Uterus (tissue), 4 donors: ENCODE results near the gene CCR5. TPM values are rescaled to one million over a fixed set of nuclear protein-coding genes. Genes with fewer than 3 reads are reported as not detected.

Experiments
- DNase-seq, 2 donors: peaks; one replicate each; pipeline ENCODE4 v3.0.0-alpha.2; 2019 to 2020
- H3K27ac ChIP-seq, 2 donors: fragments of 200-600 bp; sonication (generic); 1 replicate in 1 of 2; 2 replicates in 1 of 2; pipeline ENCODE4 v1.5.1; 2016 to 2018
- H3K27me3 ChIP-seq, 2 donors: fragments of 200-600 bp; sonication (generic); one replicate each; pipeline ENCODE4 v1.5.1; 2018 to 2019; ENCODE audit warnings: control low read depth in 1 of 2
- H3K36me3 ChIP-seq, 2 donors: fragments of 200-600 bp; sonication (generic); one replicate each; pipeline ENCODE4 v1.5.1; 2019; ENCODE audit warnings: control low read depth in 1 of 2
- H3K4me1 ChIP-seq, 2 donors: fragments of 200-600 bp; sonication (generic); one replicate each; pipeline ENCODE4 v1.5.1; 2018 to 2019; ENCODE audit warnings: control low read depth in 1 of 2
- H3K4me3 ChIP-seq, 2 donors: fragments of 200-600 bp; sonication (generic); 1 replicate in 1 of 2; 2 replicates in 1 of 2; pipeline ENCODE4 v1.5.1; 2018 to 2019; ENCODE audit warnings: mild to moderate bottlenecking in 1 of 2
- H3K9me3 ChIP-seq, 2 donors: fragments of 200-600 bp; sonication (generic); one replicate each; pipeline ENCODE4 v1.5.1; 2019; ENCODE audit warnings: control low read depth in 1 of 2
- POLR2A ChIP-seq, 2 donors: fragments of 450-650 bp; IDR thresholded peaks; one replicate each; pipeline ENCODE4 v1.6.1; 2016; ENCODE audit warnings: antibody characterized with exemption in 2 of 2, mild to moderate bottlenecking in 1 of 2, moderate library complexity in 1 of 2
- intact Hi-C: fragments of 100-400 bp; cut with DNase I; formaldehyde crosslinking; loops from one replicate; pipeline ENCODE4 v1.15.1; 2023; ENCODE audit warnings: low total_unique reads
- total RNA-seq, 4 donors: library from RNA; depleted of rRNA in 3 of 4; stranded (reverse); fragments of >200 nt in 3 of 4; gene quantifications; one replicate each; pipeline versions ENCODE4 v1.1.0 to v1.2.4, GENCODE V29; 2014 to 2023
- TF ChIP-seq, protein P1 (sequence below), 4 experiments: fragments of 200-600 bp in 2 of 4; fragments of 450-650 bp in 2 of 4; sonication (generic) in 2 of 4; IDR thresholded peaks; one replicate each; pipeline ENCODE4 v1.5.1; 2016 to 2019; ENCODE audit warnings: antibody characterized with exemption in 4 of 4, mild to moderate bottlenecking in 2 of 4, moderate library complexity in 1 of 4
- donor health status: DM: yes; HTN: yes; CAD: no.

CCR5 gene
- total RNA-seq, 4 donors from 2014 or later, result 0.41 to 1.2 TPM; not detected in 2

DNA sequence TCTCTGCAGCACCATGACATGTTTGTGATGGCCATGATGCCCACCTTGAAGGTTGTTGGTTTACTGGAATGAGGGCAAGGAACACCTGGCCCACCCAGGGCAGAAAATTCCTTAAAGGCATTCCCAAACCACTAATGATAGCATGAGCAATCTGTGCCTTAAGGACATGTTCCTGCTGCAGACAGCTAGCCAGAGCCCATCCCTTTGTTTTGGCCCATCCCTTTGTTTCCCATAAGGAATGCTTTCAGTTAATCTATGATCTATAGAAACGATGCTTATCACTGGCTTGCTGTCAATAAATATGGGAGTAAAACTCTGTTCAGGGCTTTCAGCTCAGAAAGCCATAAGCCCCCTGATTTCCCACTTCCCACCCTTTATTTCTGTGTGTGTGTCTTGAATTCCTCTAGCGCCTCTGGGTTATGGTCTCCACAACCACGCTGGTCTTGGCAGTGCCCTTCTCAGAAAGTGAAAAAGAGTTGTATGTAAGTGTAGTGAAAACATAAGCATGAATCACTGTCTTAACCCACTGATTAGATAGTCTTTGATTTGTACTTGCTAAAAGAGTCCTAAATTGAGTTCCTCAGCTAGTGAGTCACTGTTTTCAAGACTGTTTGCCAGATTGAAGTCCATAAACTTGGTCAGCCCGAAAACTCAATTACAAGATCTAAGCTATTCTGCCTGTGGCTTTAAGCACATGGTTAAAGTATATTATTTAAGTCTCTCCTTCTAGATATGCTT lies 35.8 kb upstream of the CCR5 start:
- intact Hi-C loops, result no loop called here
- no peak overlapping the region for H3K4me3 ChIP-seq
- H3K36me3 ChIP-seq, result no peaks in the 10 kb centered on the region
- TF ChIP-seq, protein P1, sequence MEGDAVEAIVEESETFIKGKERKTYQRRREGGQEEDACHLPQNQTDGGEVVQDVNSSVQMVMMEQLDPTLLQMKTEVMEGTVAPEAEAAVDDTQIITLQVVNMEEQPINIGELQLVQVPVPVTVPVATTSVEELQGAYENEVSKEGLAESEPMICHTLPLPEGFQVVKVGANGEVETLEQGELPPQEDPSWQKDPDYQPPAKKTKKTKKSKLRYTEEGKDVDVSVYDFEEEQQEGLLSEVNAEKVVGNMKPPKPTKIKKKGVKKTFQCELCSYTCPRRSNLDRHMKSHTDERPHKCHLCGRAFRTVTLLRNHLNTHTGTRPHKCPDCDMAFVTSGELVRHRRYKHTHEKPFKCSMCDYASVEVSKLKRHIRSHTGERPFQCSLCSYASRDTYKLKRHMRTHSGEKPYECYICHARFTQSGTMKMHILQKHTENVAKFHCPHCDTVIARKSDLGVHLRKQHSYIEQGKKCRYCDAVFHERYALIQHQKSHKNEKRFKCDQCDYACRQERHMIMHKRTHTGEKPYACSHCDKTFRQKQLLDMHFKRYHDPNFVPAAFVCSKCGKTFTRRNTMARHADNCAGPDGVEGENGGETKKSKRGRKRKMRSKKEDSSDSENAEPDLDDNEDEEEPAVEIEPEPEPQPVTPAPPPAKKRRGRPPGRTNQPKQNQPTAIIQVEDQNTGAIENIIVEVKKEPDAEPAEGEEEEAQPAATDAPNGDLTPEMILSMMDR (IDR thresholded peaks at IDR 0.05), result no peak
- no peak for TF ChIP-seq POLR2A (IDR thresholded peaks at IDR 0.05)
- no peaks in the 10 kb centered on the region for H3K4me1 ChIP-seq
- no peaks in the 10 kb centered on the region for H3K9me3 ChIP-seq
- no peaks in the 10 kb centered on the region for H3K27me3 ChIP-seq
- no peak for DNase-seq
- no peak overlapping the region for H3K27ac ChIP-seq

DNA sequence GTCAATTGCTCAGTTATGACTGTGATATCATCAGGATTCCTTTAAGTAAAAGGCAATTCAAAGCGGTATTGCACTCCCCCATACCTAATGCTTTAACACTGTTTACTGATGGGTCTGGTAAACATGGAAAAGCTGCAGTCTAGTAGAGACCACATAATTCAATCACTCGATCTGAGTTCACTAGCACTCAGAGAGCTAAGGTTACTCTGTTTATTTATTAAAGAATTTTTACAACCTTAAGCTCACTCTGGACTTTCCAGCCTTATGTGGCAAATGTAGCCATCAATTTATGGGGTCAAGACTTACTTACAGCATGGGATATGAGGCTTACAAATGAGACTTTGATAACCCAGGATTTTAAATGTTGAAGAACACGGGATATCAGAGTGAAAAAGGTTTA lies 35.2 kb upstream of the CCR5 start:
- no peak for TF ChIP-seq POLR2A (IDR thresholded peaks at IDR 0.05)
- TF ChIP-seq, protein P1 (IDR thresholded peaks at IDR 0.05), result no peak
- Histone ChIP-seq H3K4me1 (no peaks in the 10 kb centered on the region), H3K27ac (no peak overlapping the region), H3K27me3 (no peaks in the 10 kb centered on the region), H3K36me3 (no peaks in the 10 kb centered on the region), H3K4me3 (no peak overlapping the region), H3K9me3 (no peaks in the 10 kb centered on the region)
- DNase-seq, result no peak
- intact Hi-C loops, result no loop called here

DNA sequence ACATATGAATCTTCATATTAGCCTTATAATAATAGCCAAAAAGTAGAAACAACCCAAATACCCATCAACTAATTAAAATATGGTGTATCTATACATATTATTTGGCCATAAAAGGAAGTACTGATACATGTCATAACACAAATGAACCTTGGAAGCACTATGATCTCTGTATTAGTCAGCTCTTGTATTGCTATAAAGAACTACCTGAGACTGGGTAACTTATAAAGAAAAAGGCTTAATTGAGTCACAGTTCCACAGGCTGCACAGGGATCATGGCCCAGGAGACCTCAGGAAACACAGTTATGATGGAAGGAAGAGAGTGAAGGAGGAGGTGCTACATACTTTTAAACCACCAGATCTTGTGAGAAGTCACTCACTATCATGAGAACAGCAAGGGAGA lies 32.8 kb upstream of the CCR5 start:
- no peak for DNase-seq
- no peak overlapping the region for H3K27ac ChIP-seq
- H3K27me3 ChIP-seq, result no peaks in the 10 kb centered on the region
- H3K9me3 ChIP-seq, result no peaks in the 10 kb centered on the region
- no peak overlapping the region for H3K4me3 ChIP-seq
- intact Hi-C loops, result no loop called here
- no peaks in the 10 kb centered on the region for H3K4me1 ChIP-seq
- no peak for TF ChIP-seq POLR2A (IDR thresholded peaks at IDR 0.05)
- no peaks in the 10 kb centered on the region for H3K36me3 ChIP-seq

DNA sequence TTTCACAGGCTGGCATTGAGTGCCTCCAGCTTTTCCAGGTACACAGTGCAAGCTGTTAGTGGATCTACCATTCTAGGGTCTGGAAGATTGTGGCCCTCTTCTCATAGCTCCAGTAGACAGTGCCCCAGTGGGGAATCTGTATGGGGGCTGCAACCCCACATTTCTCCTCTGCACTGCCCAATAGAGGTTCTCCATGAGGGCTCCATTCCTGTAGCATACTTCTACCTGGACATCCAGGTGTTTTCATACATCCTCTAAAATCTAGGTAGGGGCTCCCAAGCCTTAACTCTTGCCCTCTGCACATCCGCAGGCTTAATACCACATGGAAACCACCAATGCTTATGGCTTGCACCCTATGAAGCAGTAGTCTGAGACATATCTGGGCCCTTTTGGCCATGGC lies 31.9 kb upstream of the CCR5 start:
- Histone ChIP-seq H3K27ac (no peak overlapping the region), H3K9me3 (no peaks in the 10 kb centered on the region), H3K27me3 (no peaks in the 10 kb centered on the region), H3K4me3 (no peak overlapping the region), H3K4me1 (no peaks in the 10 kb centered on the region), H3K36me3 (no peaks in the 10 kb centered on the region)
- intact Hi-C loops, result no loop called here
- DNase-seq, result no peak
- TF ChIP-seq POLR2A (IDR thresholded peaks at IDR 0.05), result no peak

DNA sequence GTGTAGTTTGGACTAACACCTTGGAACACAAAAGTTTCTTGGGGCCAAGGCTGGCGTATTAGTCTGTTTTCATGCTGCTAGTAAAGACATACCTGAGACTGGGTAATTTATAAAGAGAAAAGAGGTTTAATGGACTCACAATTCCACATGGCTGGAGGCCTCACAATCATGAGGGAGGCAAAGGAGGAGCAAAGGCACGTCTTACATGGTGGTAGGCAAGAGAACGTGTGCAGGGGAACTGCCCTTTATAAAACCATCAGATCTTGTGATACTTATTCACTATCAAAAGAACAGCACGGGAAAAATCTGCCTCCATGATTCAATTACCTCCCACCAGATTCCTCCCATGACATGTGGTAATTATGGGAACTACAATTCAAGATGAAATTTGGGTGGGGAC lies 26.3 kb upstream of the CCR5 start:
- Histone ChIP-seq H3K27me3 (no peaks in the 10 kb centered on the region), H3K27ac (no peak overlapping the region), H3K9me3 (no peaks in the 10 kb centered on the region), H3K36me3 (no peaks in the 10 kb centered on the region), H3K4me3 (no peak overlapping the region), H3K4me1 (no peaks in the 10 kb centered on the region)
- DNase-seq, result no peak
- intact Hi-C loops, result no loop called here
- TF ChIP-seq POLR2A (IDR thresholded peaks at IDR 0.05), result no peak
- TF ChIP-seq, protein P1 (IDR thresholded peaks at IDR 0.05), result no peak

DNA sequence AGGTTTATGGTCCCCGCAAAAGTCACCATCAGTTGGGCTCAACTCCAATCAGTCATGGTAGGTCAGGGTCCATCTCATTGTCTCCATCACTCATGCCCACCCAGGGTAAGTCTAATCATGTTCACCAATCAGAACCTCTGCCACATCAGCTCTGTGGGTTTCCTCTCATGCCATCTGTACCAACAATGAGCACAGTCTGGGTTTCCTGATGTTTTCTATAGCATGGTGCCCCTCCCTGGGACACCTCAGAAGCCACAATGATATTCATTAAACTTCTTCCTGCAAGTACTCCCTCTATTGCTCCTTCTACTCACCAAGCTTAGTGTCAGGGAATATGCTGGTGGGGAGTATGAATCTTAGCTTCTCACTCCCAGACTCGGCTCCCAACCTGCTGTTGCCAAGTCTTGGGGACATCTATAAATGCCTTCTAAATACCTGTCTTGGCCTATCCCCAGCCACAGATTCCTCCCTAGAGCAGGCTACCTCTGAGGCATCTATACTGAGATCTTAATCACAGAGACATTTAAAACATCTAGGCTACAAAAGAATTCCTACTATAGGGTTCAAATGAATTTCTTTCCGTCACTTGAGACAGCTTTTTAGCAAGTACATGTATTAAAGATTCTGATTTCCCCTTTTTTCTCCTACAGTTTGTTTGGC lies 21.8 kb upstream of the CCR5 start:
- Histone ChIP-seq H3K4me3 (no peak overlapping the region), H3K4me1 (no peaks in the 10 kb centered on the region), H3K27me3 (no peaks in the 10 kb centered on the region), H3K27ac (no peak overlapping the region), H3K9me3 (no peaks in the 10 kb centered on the region), H3K36me3 (no peaks in the 10 kb centered on the region)
- intact Hi-C loops, result no loop called here
- TF ChIP-seq, protein P1 (IDR thresholded peaks at IDR 0.05), result no peak
- no peak for DNase-seq
